Measurements from ENCODE around the gene ANXA4. TPM values are rescaled to one million over a fixed set of nuclear protein-coding genes. Genes with fewer than 3 reads are reported as not detected.
"Not testable (repeated sequence)": the region's sequence is repeated elsewhere in the genome, so short reads cannot be mapped to it uniquely, and the experiment has no call there.

ANXA4 gene
- polyA plus RNA-seq, 1 of the 3 experiments (the other 2 are of a cell fraction): 137 TPM

DNA sequence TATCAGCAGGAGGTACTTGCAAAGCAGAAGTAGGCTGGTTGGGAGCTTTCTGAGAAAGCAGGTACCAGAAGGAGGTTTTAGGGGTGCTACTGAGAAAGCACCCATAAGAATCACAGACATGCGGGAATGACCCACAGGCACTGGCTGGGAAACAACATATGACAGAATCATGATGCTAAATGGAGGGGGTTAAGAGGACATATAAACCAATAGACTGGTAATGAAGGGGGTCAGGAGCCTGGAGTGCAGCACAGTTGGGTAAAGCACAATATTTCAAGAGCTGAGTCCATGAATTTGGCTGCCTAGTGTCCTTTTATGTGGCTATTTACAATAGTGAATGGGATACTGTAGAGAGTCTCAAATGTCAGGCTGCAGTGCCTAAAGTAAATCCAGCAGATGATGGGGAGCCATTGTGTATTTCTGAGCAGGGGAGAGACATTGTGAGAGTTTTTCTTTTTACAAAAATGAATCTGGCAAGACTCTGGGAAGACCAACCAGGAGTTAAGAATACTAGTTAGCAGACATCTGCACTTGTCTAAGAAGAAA lies 59.9 kb downstream of the ANXA4 start (continued):
- TF ChIP-seq, protein P1, sequence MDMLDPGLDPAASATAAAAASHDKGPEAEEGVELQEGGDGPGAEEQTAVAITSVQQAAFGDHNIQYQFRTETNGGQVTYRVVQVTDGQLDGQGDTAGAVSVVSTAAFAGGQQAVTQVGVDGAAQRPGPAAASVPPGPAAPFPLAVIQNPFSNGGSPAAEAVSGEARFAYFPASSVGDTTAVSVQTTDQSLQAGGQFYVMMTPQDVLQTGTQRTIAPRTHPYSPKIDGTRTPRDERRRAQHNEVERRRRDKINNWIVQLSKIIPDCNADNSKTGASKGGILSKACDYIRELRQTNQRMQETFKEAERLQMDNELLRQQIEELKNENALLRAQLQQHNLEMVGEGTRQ (IDR thresholded peaks at IDR 0.05; ENCODE audit: borderline replicate concordance, low read depth, low read length): no peak
- TF ChIP-seq GATA2 (CRISPR knock-in tag; IDR thresholded peaks at IDR 0.05) (no peak), MEF2A (IDR thresholded peaks at IDR 0.05; ENCODE audit: borderline replicate concordance, low read depth) (no peak), EP300 (IDR thresholded peaks at IDR 0.05; ENCODE audit: borderline replicate concordance in 1 of 2, low read depth in 1 of 2, low read length in 1 of 2) (no peak)

DNA sequence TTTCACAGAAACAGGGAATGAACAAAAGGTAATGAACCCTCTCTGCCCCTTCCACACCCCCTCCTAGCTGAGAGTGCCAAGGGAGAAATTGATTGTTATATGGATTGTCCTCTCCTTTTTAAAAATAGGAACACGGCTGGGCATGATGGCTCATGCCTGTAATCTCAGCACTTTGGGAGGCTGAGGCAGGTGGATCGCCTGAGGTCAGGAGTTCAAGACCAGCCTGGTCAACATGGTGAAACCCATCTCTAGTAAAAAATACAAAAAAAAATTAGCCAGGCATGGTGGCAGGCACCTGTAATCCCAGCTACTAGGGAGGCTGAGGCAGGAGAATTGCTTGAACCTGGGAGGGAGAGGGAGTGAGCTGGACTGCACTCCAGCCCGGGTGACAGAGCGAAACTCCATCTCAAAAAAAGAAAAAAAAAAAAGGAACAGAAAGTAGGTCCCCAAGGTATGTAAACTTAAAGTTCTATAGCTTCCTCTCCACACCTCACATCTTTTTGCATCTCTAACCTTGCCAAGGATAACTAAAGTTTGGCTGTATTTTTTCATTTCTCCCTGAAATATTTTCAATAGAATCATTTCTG lies 60.9 kb downstream of the ANXA4 start:
- POLR2A ChIA-PET; H3K4me2 ChIP-seq; H2AFZ ChIP-seq (ENCODE audit: low read depth); H3K4me3 ChIP-seq (ENCODE audit: low read depth in 2 of 2, low read length in 1 of 2); H3K9me3 ChIP-seq; H4K20me1 ChIP-seq (ENCODE audit: insufficient read depth); H3K9ac ChIP-seq; DNase-seq; H3K79me2 ChIP-seq (ENCODE audit: insufficient read depth); H3F3A ChIP-seq (replicated peaks; ENCODE audit: insufficient read depth); H3K27me3 ChIP-seq (ENCODE audit: insufficient read depth); H3K9me2 ChIP-seq; H3K27ac ChIP-seq (ENCODE audit: low read depth in 2 of 2, low read length in 1 of 2): not testable (repeated sequence)
- CTCF ChIA-PET: interaction anchor here (0.6 to 5.8 kb wide), 5 partner anchors 14 to 1339 kb away, joined by 3 to 38 read pairs (median 4); no protein-coding TSS in a partner anchor
- H3K36me3 ChIP-seq (replicated peaks in 1 of 2; ENCODE audit: control insufficient read depth in 1 of 2, insufficient read depth in 2 of 2, low read length in 1 of 2): peaks cover 4 to 15% of the 10 kb centered on the region in 2 experiments
- H3K4me1 ChIP-seq (ENCODE audit: control insufficient read depth in 1 of 2, insufficient read depth in 2 of 2, low read depth in 1 of 2, low read length in 1 of 2): peaks cover 11 to 17% of the 10 kb centered on the region in 2 experiments; a peak in 3 of 4 replicates
- WGBS (ENCODE audit: low lambda C conversion rate): 92% methylated on average over 4 of the region's 4 CpGs

DNA sequence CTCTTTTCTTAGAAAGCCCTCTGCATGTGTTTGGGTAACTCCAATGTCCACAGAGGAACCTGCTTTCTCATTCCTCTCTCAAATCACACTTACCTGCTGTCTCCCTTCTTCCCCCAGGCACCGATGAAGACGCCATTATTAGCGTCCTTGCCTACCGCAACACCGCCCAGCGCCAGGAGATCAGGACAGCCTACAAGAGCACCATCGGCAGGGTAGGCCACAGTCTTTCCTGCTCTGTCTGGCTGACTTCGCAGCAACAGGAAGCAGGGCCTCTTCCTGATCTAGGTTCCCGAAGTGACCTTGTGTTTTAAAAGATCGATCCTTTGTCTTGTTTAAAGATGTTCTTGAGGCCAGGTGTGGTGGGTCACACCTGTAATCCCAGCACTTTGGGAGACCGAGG lies 62.5 kb downstream of the ANXA4 start:
- TF ChIP-seq GABPA (IDR thresholded peaks at IDR 0.05; ENCODE audit: low read depth) (no peak), SMC3 (IDR thresholded peaks at IDR 0.05; ENCODE audit: low read depth, low read length) (no peak), NRF1 (IDR thresholded peaks at IDR 0.05; ENCODE audit: low read depth, low read length) (no peak), FOSL2 (IDR thresholded peaks at IDR 0.05; ENCODE audit: borderline replicate concordance, low read depth) (no peak), CHD2 (IDR thresholded peaks at IDR 0.05; ENCODE audit: low read length, partially characterized antibody) (no peak), RXRA (IDR thresholded peaks at IDR 0.05; ENCODE audit: borderline replicate concordance, low read depth) (no peak), TAF1 (IDR thresholded peaks at IDR 0.05; ENCODE audit: borderline replicate concordance, low read depth, low read length) (no peak), SIN3A (IDR thresholded peaks at IDR 0.05; ENCODE audit: borderline replicate concordance, low read depth, low read length) (no peak), EZH2phosphoT487 (IDR thresholded peaks at IDR 0.05; ENCODE audit: borderline replicate concordance, low read depth) (no peak), TEAD4 (IDR thresholded peaks at IDR 0.05; ENCODE audit: borderline replicate concordance, insufficient read depth) (no peak), RCOR1 (IDR thresholded peaks at IDR 0.05; ENCODE audit: low read length) (no peak), MXI1 (IDR thresholded peaks at IDR 0.05; ENCODE audit: low read depth, low read length) (no peak), NFIC (IDR thresholded peaks at IDR 0.05; ENCODE audit: borderline replicate concordance) (no peak)
- TF ChIP-seq, protein P2, sequence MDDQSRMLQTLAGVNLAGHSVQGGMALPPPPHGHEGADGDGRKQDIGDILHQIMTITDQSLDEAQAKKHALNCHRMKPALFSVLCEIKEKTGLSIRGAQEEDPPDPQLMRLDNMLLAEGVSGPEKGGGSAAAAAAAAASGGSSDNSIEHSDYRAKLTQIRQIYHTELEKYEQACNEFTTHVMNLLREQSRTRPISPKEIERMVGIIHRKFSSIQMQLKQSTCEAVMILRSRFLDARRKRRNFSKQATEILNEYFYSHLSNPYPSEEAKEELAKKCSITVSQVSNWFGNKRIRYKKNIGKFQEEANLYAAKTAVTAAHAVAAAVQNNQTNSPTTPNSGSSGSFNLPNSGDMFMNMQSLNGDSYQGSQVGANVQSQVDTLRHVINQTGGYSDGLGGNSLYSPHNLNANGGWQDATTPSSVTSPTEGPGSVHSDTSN (IDR thresholded peaks at IDR 0.05): no peak
- TF ChIP-seq, protein P3, sequence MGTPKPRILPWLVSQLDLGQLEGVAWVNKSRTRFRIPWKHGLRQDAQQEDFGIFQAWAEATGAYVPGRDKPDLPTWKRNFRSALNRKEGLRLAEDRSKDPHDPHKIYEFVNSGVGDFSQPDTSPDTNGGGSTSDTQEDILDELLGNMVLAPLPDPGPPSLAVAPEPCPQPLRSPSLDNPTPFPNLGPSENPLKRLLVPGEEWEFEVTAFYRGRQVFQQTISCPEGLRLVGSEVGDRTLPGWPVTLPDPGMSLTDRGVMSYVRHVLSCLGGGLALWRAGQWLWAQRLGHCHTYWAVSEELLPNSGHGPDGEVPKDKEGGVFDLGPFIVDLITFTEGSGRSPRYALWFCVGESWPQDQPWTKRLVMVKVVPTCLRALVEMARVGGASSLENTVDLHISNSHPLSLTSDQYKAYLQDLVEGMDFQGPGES (IDR thresholded peaks at IDR 0.05; ENCODE audit: low read depth, low read length): no peak
- TF ChIP-seq, protein P4, sequence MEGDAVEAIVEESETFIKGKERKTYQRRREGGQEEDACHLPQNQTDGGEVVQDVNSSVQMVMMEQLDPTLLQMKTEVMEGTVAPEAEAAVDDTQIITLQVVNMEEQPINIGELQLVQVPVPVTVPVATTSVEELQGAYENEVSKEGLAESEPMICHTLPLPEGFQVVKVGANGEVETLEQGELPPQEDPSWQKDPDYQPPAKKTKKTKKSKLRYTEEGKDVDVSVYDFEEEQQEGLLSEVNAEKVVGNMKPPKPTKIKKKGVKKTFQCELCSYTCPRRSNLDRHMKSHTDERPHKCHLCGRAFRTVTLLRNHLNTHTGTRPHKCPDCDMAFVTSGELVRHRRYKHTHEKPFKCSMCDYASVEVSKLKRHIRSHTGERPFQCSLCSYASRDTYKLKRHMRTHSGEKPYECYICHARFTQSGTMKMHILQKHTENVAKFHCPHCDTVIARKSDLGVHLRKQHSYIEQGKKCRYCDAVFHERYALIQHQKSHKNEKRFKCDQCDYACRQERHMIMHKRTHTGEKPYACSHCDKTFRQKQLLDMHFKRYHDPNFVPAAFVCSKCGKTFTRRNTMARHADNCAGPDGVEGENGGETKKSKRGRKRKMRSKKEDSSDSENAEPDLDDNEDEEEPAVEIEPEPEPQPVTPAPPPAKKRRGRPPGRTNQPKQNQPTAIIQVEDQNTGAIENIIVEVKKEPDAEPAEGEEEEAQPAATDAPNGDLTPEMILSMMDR (IDR thresholded peaks at IDR 0.05): no peak
- CTCF ChIA-PET: interaction anchor here (0.8 to 5.8 kb wide), 3 partner anchors 11 to 80 kb away, joined by 3 to 38 read pairs (median 20); no protein-coding TSS in a partner anchor
- DNase-seq: no peak
- Histone ChIP-seq H3K9me3 (no peaks in the 10 kb centered on the region), H3K79me2 (ENCODE audit: insufficient read depth) (no peaks in the 10 kb centered on the region), H3K27ac (ENCODE audit: low read depth in 2 of 2, low read length in 1 of 2) (no peak overlapping the region), H3K4me3 (ENCODE audit: low read depth in 2 of 2, low read length in 1 of 2) (no peak overlapping the region), H3K9ac (no peak overlapping the region), H3K9me2 (no peaks in the 10 kb centered on the region), H3K4me2 (no peak overlapping the region), H3K4me1 (ENCODE audit: control insufficient read depth in 1 of 2, insufficient read depth in 2 of 2, low read depth in 1 of 2, low read length in 1 of 2) (peaks cover 0 to 6% of the 10 kb centered on the region in 2 experiments; a peak in 1 of 4 replicates), H3F3A (replicated peaks; ENCODE audit: insufficient read depth) (no peaks in the 10 kb centered on the region), H3K27me3 (ENCODE audit: insufficient read depth) (no peaks in the 10 kb centered on the region), H3K36me3 (replicated peaks in 1 of 2; ENCODE audit: control insufficient read depth in 1 of 2, insufficient read depth in 2 of 2, low read length in 1 of 2) (peaks cover 13 to 20% of the 10 kb centered on the region in 2 experiments), H4K20me1 (ENCODE audit: insufficient read depth) (no peaks in the 10 kb centered on the region), H2AFZ (ENCODE audit: low read depth) (no peak overlapping the region)
- POLR2A ChIA-PET: no interaction called here
- 90% methylated on average over 11 of the region's 11 CpGs for WGBS (ENCODE audit: low lambda C conversion rate)

All from SK-N-SH (cell line).